ENCODE measurements around the gene GNAL. TPM values are rescaled to one million over a fixed set of nuclear protein-coding genes. Genes with fewer than 3 reads are reported as not detected.

The GNAL gene
- total RNA-seq, 6 donors from 2014 or later, result 1.00 to 6.7 (median 3.5) TPM

- DNase-seq (no peak), ATAC-seq (ENCODE audit: low FRiP score in 2 of 2) (no peak)
- no peaks in the 10 kb centered on the region for H3K4me1 ChIP-seq
- H3K4me3 ChIP-seq, result no peak overlapping the region
- 90% methylated on average over 9 to 12 of the region's 12 CpGs for WGBS, 2 donors
- no peaks in the 10 kb centered on the region for H3K27me3 ChIP-seq
- H3K27ac ChIP-seq, result no peak overlapping the region
- no peaks in the 10 kb centered on the region for H3K36me3 ChIP-seq
- TF ChIP-seq, protein P1, sequence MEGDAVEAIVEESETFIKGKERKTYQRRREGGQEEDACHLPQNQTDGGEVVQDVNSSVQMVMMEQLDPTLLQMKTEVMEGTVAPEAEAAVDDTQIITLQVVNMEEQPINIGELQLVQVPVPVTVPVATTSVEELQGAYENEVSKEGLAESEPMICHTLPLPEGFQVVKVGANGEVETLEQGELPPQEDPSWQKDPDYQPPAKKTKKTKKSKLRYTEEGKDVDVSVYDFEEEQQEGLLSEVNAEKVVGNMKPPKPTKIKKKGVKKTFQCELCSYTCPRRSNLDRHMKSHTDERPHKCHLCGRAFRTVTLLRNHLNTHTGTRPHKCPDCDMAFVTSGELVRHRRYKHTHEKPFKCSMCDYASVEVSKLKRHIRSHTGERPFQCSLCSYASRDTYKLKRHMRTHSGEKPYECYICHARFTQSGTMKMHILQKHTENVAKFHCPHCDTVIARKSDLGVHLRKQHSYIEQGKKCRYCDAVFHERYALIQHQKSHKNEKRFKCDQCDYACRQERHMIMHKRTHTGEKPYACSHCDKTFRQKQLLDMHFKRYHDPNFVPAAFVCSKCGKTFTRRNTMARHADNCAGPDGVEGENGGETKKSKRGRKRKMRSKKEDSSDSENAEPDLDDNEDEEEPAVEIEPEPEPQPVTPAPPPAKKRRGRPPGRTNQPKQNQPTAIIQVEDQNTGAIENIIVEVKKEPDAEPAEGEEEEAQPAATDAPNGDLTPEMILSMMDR (IDR thresholded peaks at IDR 0.05), result no peak
- TF ChIP-seq POLR2AphosphoS5 (IDR thresholded peaks at IDR 0.05), result no peak
- TF ChIP-seq POLR2A (IDR thresholded peaks at IDR 0.05), result no peak
- no peak for TF ChIP-seq EP300 (IDR thresholded peaks at IDR 0.05)
- no peaks in the 10 kb centered on the region for H3K9me3 ChIP-seq
These were observed 137.8 kb downstream of the GNAL start for GRCh38 chr18:11826836-11827235.

DNA sequence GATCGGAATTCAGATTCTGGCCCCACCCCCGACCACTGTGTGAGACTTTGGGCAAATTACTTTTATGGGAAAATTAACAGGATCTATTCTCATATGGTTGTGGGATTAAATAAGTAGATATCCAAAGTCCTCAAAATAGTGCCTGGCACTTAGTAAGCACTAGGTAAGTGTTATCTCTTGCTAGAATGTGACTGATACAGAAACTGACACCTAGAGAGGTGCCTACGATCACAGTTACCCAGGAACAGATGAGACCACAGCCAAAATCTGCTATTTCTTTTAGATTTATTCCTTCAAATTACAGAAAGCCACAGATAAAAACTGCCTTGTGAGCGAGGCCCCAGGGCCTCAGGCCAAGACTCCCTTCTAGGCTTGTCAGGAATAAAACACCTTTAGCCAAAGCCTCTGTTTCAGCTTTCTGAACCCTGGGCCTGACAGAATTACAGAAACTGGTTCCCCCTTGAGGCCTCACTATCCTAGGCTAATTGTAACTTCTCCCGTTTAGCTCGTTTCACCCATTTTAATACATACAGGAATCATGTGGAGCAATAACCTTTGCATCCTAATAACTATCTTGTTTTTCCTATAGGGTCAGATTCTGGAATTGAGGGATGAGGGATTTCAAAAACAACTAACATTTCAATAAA is 139.8 kb downstream of the GNAL start:
- ATAC-seq (ENCODE audit: low FRiP score in 2 of 2), result no peak
- TF ChIP-seq POLR2A (IDR thresholded peaks at IDR 0.05), result no peak
- Histone ChIP-seq H3K4me1 (no peaks in the 10 kb centered on the region), H3K36me3 (no peaks in the 10 kb centered on the region), H3K27me3 (no peaks in the 10 kb centered on the region), H3K27ac (no peak overlapping the region), H3K9me3 (no peaks in the 10 kb centered on the region), H3K4me3 (no peak overlapping the region)
- DNase-seq, result no peak
- 74 to 77% methylated on average over 6 of the region's 6 CpGs for WGBS, 2 donors

DNA sequence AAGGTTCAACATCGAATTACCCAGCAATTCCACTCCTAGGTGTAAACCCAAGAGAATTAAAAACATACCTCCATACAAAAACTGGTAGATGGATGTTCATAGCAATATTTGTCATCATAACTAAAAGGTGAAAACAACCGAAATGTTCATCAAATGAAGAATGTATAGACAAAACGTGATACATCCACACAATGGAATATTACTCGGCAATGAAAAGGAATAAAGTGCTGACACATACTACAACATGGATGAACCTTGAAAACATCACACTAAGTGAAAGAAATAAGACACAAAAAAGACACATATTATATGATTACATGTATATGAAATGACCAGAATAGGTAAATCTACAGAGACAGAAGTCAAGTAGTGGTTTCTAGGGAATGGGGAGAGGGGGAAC is 141.5 kb downstream of the GNAL start:
- 96% methylated on average over 4 of the region's 4 CpGs for WGBS, 2 donors
- DNase-seq, result no peak
- Histone ChIP-seq H3K27ac (no peak overlapping the region), H3K4me3 (no peak overlapping the region), H3K4me1 (no peaks in the 10 kb centered on the region), H3K36me3 (no peaks in the 10 kb centered on the region), H3K9me3 (no peaks in the 10 kb centered on the region), H3K27me3 (no peaks in the 10 kb centered on the region)
- no peak for ATAC-seq (ENCODE audit: low FRiP score in 2 of 2)
- TF ChIP-seq, protein P1 (IDR thresholded peaks at IDR 0.05), result no peak
- TF ChIP-seq POLR2AphosphoS5 (IDR thresholded peaks at IDR 0.05), result no peak
- TF ChIP-seq EP300 (IDR thresholded peaks at IDR 0.05), result no peak
- TF ChIP-seq POLR2A (IDR thresholded peaks at IDR 0.05), result no peak

DNA sequence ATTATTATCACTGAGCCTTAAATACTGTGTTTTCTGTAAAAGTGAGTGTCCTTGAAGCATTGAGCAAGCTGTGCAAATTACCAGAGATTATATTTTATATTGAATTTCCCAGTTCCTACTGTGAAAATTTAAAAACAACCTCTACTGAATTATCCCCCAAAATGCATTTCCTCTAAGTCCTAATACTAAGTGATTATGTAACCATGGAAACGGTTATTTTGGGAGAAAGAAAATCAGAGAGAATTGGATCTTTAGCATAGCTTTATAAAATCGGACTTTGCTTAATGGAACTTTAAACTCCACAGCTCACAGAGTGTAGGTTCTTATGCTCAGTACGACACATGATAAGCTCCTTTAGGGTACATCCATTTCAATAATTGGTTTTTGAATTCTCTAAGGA is 142.9 kb downstream of the GNAL start:
- no peaks in the 10 kb centered on the region for H3K9me3 ChIP-seq
- no peaks in the 10 kb centered on the region for H3K27me3 ChIP-seq
- 89 to 92% methylated on average over 3 of the region's 3 CpGs for WGBS, 2 donors
- no peak overlapping the region for H3K4me3 ChIP-seq
- H3K36me3 ChIP-seq, result no peaks in the 10 kb centered on the region
- H3K27ac ChIP-seq, result no peak overlapping the region
- DNase-seq (no peak), ATAC-seq (ENCODE audit: low FRiP score in 2 of 2) (no peak)
- TF ChIP-seq POLR2A (IDR thresholded peaks at IDR 0.05) (no peak), POLR2AphosphoS5 (IDR thresholded peaks at IDR 0.05) (no peak), EP300 (IDR thresholded peaks at IDR 0.05) (no peak)
- TF ChIP-seq, protein P1 (IDR thresholded peaks at IDR 0.05), result no peak
- no peaks in the 10 kb centered on the region for H3K4me1 ChIP-seq

GRCh38 chr18:11834772-11835171 is 145.7 kb downstream of the GNAL start:
- 70 to 80% methylated on average over 5 of the region's 5 CpGs for WGBS, 2 donors
- ATAC-seq (ENCODE audit: low FRiP score in 2 of 2), result no peak

More at GRCh38 chr18:11834772-11835171, 145.7 kb downstream of the GNAL start:
- Histone ChIP-seq H3K4me1 (no peaks in the 10 kb centered on the region), H3K36me3 (no peaks in the 10 kb centered on the region), H3K9me3 (no peaks in the 10 kb centered on the region), H3K4me3 (no peak overlapping the region), H3K27me3 (no peaks in the 10 kb centered on the region), H3K27ac (no peak overlapping the region)
- DNase-seq, result no peak
- TF ChIP-seq, protein P1 (IDR thresholded peaks at IDR 0.05), result no peak
- TF ChIP-seq EP300 (IDR thresholded peaks at IDR 0.05) (no peak), POLR2AphosphoS5 (IDR thresholded peaks at IDR 0.05) (no peak)
